Liver (tissue), 9 donors: ENCODE data around the gene UBASH3A. TPM values are rescaled to one million over a fixed set of nuclear protein-coding genes. Genes with fewer than 3 reads are reported as not detected.
A peak's percentile ranks its signal among the peaks of the same experiment; 100 is the strongest.

Source experiments
- DNase-seq: peaks from one replicate; pipeline ENCODE4 v3.0.0-alpha.2; 2017; ENCODE audit warnings: low spot score
- H3K27ac ChIP-seq, 2 donors: one replicate each; pipeline ENCODE4 v1.7.0; 2013; ENCODE audit warnings: inconsistent platforms in 2 of 2, low read length in 2 of 2, control low read depth in 1 of 2, low read depth in 1 of 2, mild to moderate bottlenecking in 1 of 2
- H3K27me3 ChIP-seq, 4 donors: one replicate each; pipeline versions ENCODE4 v1.6.1 to v1.7.0; 2013; ENCODE audit warnings: low read length in 3 of 4, inconsistent platforms in 1 of 4, mild to moderate bottlenecking in 1 of 4, moderate library complexity in 1 of 4; ENCODE audit not compliant: control insufficient read depth in 4 of 4, insufficient read depth in 4 of 4
- H3K36me3 ChIP-seq, 4 donors: one replicate each; pipeline versions ENCODE4 v1.6.1 to v1.7.0; 2013; ENCODE audit warnings: low read length in 3 of 4, mild to moderate bottlenecking in 3 of 4, low read depth in 1 of 4, moderate library complexity in 1 of 4; ENCODE audit not compliant: control insufficient read depth in 4 of 4, insufficient read depth in 3 of 4
- H3K4me1 ChIP-seq, 4 donors: one replicate each; pipeline versions ENCODE4 v1.6.1 to v1.7.0; 2013; ENCODE audit warnings: low read length in 3 of 4, mild to moderate bottlenecking in 3 of 4, moderate library complexity in 1 of 4; ENCODE audit not compliant: control insufficient read depth in 4 of 4, insufficient read depth in 4 of 4
- H3K4me3 ChIP-seq, 3 donors: one replicate each; pipeline versions ENCODE4 v1.6.1 to v1.7.0; 2013; ENCODE audit warnings: low read length in 3 of 3, control low read depth in 1 of 3, low read depth in 1 of 3, mild to moderate bottlenecking in 1 of 3
- H3K9ac ChIP-seq, 2 donors: one replicate each; pipeline ENCODE4 v1.7.0; 2013; ENCODE audit warnings: low read length in 2 of 2, mild to moderate bottlenecking in 2 of 2, moderate library complexity in 2 of 2, control low read depth in 1 of 2, low read depth in 1 of 2
- H3K9me3 ChIP-seq, 4 donors: one replicate each; pipeline versions ENCODE4 v1.6.1 to v1.7.0; 2013; ENCODE audit warnings: low read length in 3 of 4; ENCODE audit not compliant: control insufficient read depth in 4 of 4
- CTCF ChIP-seq: fragments of 150-350 bp; IDR thresholded peaks from 2 replicates; pipeline ENCODE4 v1.5.1; 2017; ENCODE audit warnings: improper control_type of control experiment, low read depth, low read length; ENCODE audit not compliant: missing input control
- FOXA1 ChIP-seq: IDR thresholded peaks from 2 replicates; pipeline ENCODE4 v1.6.1; 2016; ENCODE audit warnings: antibody characterized with exemption
- FOXA2 ChIP-seq: IDR thresholded peaks from 2 replicates; pipeline ENCODE4 v1.6.1; 2016; ENCODE audit warnings: antibody characterized with exemption
- RAD21 ChIP-seq, 2 donors: IDR thresholded peaks; 2 replicates each; pipeline ENCODE4 v1.6.1; 2016; ENCODE audit warnings: antibody characterized with exemption in 2 of 2, mild to moderate bottlenecking in 2 of 2
- REST ChIP-seq: IDR thresholded peaks from 2 replicates; pipeline ENCODE4 v1.6.1; 2016; ENCODE audit warnings: antibody characterized with exemption, mild to moderate bottlenecking
- SP1 ChIP-seq: IDR thresholded peaks from 2 replicates; pipeline ENCODE4 v1.6.1; 2018; ENCODE audit warnings: antibody characterized with exemption, mild to moderate bottlenecking
- TAF1 ChIP-seq: conservative IDR thresholded peaks from 2 replicates; pipeline ENCODE4 v1.6.1; 2016; ENCODE audit warnings: antibody characterized with exemption, mild to moderate bottlenecking
- YY1 ChIP-seq: IDR thresholded peaks from 2 replicates; pipeline ENCODE4 v1.6.1; 2016; ENCODE audit warnings: antibody characterized with exemption, mild to moderate bottlenecking
- WGBS: extraction: QIAGEN DNeasy Blood & Tissue Kit; methylation state at CpG from one replicate; pipeline ENCODE4 v1.1.7; 2013; 5-methylcytosine and 5-hydroxymethylcytosine counted together
- polyA plus RNA-seq, 2 donors: library from polyadenylated mRNA; stranded (reverse) in 1 of 2; unstranded in 1 of 2; fragments of 200-250 nt in 1 of 2; fragments of >200 nt in 1 of 2; fragmentation: Nextera tagmentation in 1 of 2; extraction: Ambion mirVana in 1 of 2; gene quantifications; one replicate each; pipeline versions ENCODE4 v1.2.1 to v1.2.3, GENCODE V29; 2013 to 2015
- total RNA-seq, 2 donors: library from RNA; depleted of rRNA; stranded (reverse); fragments of >200 nt; gene quantifications; one replicate each; pipeline ENCODE4 v1.2.3, GENCODE V29; 2014
- donor health status: healthy.
- donor health status: healthy.
- donor health status: healthy.
- donor health status: healthy.
- donor health status: healthy.

The UBASH3A gene
- total and polyA plus RNA-seq, 4 donors: 0.10 to 0.75 (median 0.45) TPM

GRCh38 chr21:42379426-42380215 lies 24.1 kb upstream of the UBASH3A start:
- no peak for TF ChIP-seq REST
- TF ChIP-seq SP1: no peak
- no peak for TF ChIP-seq YY1
- TF ChIP-seq TAF1: no peak
- TF ChIP-seq FOXA1: no peak
- DNase-seq: no peak
- Histone ChIP-seq H3K9me3 (peaks cover 0 to 5% (median 0%) of the 10 kb centered on the region in 4 donors), H3K27me3 (no peaks in the 10 kb centered on the region), H3K9ac (no peak overlapping the region), H3K36me3 (no peaks in the 10 kb centered on the region), H3K27ac (no peak overlapping the region), H3K4me3 (no peak overlapping the region), H3K4me1 (no peaks in the 10 kb centered on the region)
- WGBS: 80% methylated on average over 17 of the region's 17 CpGs

GRCh38 chr21:42381347-42381984 lies 22.2 kb upstream of the UBASH3A start:
- WGBS: 47% methylated on average over 1 of the region's 1 CpG
- no peak for DNase-seq
- no peak overlapping the region for H3K27ac ChIP-seq

More at GRCh38 chr21:42381347-42381984, 22.2 kb upstream of the UBASH3A start:
- peak; percentile 81 for TF ChIP-seq CTCF
- peak; percentile 77 to 84 for TF ChIP-seq RAD21 (IDR thresholded peaks at IDR 0.05)
- TF ChIP-seq FOXA2: no peak
- H3K27me3 ChIP-seq: no peaks in the 10 kb centered on the region
- H3K4me3 ChIP-seq: no peak overlapping the region
- H3K36me3 ChIP-seq: no peaks in the 10 kb centered on the region
- peaks cover 0 to 5% (median 0%) of the 10 kb centered on the region in 4 donors for H3K9me3 ChIP-seq
- no peak overlapping the region for H3K9ac ChIP-seq
- H3K4me1 ChIP-seq: peaks cover 0 to 12% (median 9%) of the 10 kb centered on the region in 4 donors
